ENCODE data around the gene PCK2.

The PCK2 gene

GRCh38 chr14:24078146-24078545 lies 16.0 kb upstream of the PCK2 start:
- no peak for DNase-seq (ENCODE audit: low read depth, low spot score)

GRCh38 chr14:24079491-24080141 lies 14.5 kb upstream of the PCK2 start:
- H3K4me3 ChIP-seq (ENCODE audit: low read length): no peak overlapping the region
- H3K9me3 ChIP-seq (ENCODE audit: control insufficient read depth, insufficient read depth, low read length): no peaks in the 10 kb centered on the region
- no CpG with 5 or more reads among the region's 9 CpGs for WGBS (ENCODE audit: insufficient coverage, insufficient read length)
- no peaks in the 10 kb centered on the region for H3K36me3 ChIP-seq (ENCODE audit: control insufficient read depth, insufficient read depth, low read length)
- DNase-seq (ENCODE audit: low read depth, low spot score): no peak
- no peaks in the 10 kb centered on the region for H3K27me3 ChIP-seq (ENCODE audit: control insufficient read depth, insufficient read depth, low read length)
- peaks cover 7% of the 10 kb centered on the region; the same call in 1 of the 2 replicates for H3K4me1 ChIP-seq (ENCODE audit: control insufficient read depth, insufficient read depth, low read length)
- H3K27ac ChIP-seq (ENCODE audit: low read length): no peak overlapping the region

More at GRCh38 chr14:24078146-24078545, 16.0 kb upstream of the PCK2 start:
- Histone ChIP-seq H3K9me3 (ENCODE audit: control insufficient read depth, insufficient read depth, low read length) (no peaks in the 10 kb centered on the region), H3K4me3 (ENCODE audit: low read length) (no peak overlapping the region), H3K27ac (ENCODE audit: low read length) (no peak overlapping the region), H3K4me1 (ENCODE audit: control insufficient read depth, insufficient read depth, low read length) (peaks cover 7% of the 10 kb centered on the region; the same call in 1 of the 2 replicates), H3K27me3 (ENCODE audit: control insufficient read depth, insufficient read depth, low read length) (no peaks in the 10 kb centered on the region), H3K36me3 (ENCODE audit: control insufficient read depth, insufficient read depth, low read length) (no peaks in the 10 kb centered on the region)
- no CpG with 5 or more reads among the region's 3 CpGs for WGBS (ENCODE audit: insufficient coverage, insufficient read length)

- H3K36me3 ChIP-seq (ENCODE audit: control insufficient read depth, insufficient read depth, low read length): no peaks in the 10 kb centered on the region
- no peak overlapping the region for H3K4me3 ChIP-seq (ENCODE audit: low read length)
- no peak for DNase-seq (ENCODE audit: low read depth, low spot score)
- no CpG with 5 or more reads among the region's 6 CpGs for WGBS (ENCODE audit: insufficient coverage, insufficient read length)
- H3K27me3 ChIP-seq (ENCODE audit: control insufficient read depth, insufficient read depth, low read length): no peaks in the 10 kb centered on the region
- peaks cover 7% of the 10 kb centered on the region; the same call in 1 of the 2 replicates for H3K4me1 ChIP-seq (ENCODE audit: control insufficient read depth, insufficient read depth, low read length)
- H3K27ac ChIP-seq (ENCODE audit: low read length): no peak overlapping the region
- H3K9me3 ChIP-seq (ENCODE audit: control insufficient read depth, insufficient read depth, low read length): no peaks in the 10 kb centered on the region
Observed at GRCh38 chr14:24080142-24080530, 14.0 kb upstream of the PCK2 start.

GRCh38 chr14:24080888-24081738 lies 13.0 kb upstream of the PCK2 start:
- no peaks in the 10 kb centered on the region for H3K27me3 ChIP-seq (ENCODE audit: control insufficient read depth, insufficient read depth, low read length)
- no CpG with 5 or more reads among the region's 74 CpGs for WGBS (ENCODE audit: insufficient coverage, insufficient read length)
- no peaks in the 10 kb centered on the region for H3K36me3 ChIP-seq (ENCODE audit: control insufficient read depth, insufficient read depth, low read length)
- no peak overlapping the region for H3K27ac ChIP-seq (ENCODE audit: low read length)
- H3K4me1 ChIP-seq (ENCODE audit: control insufficient read depth, insufficient read depth, low read length): peaks cover 7% of the 10 kb centered on the region; the same call in 1 of the 2 replicates
- peak overlapping the region; percentile 66; the same call in 1 of the 2 replicates for H3K4me3 ChIP-seq (ENCODE audit: low read length)
- DNase-seq (ENCODE audit: low read depth, low spot score): no peak
- no peaks in the 10 kb centered on the region for H3K9me3 ChIP-seq (ENCODE audit: control insufficient read depth, insufficient read depth, low read length)

- H3K4me3 ChIP-seq (ENCODE audit: low read length): peak overlapping the region; percentile 66; the same call in 1 of the 2 replicates
- no CpG with 5 or more reads among the region's 26 CpGs for WGBS (ENCODE audit: insufficient coverage, insufficient read length)
- no peak for DNase-seq (ENCODE audit: low read depth, low spot score)
- H3K9me3 ChIP-seq (ENCODE audit: control insufficient read depth, insufficient read depth, low read length): no peaks in the 10 kb centered on the region
- H3K27me3 ChIP-seq (ENCODE audit: control insufficient read depth, insufficient read depth, low read length): no peaks in the 10 kb centered on the region
- H3K27ac ChIP-seq (ENCODE audit: low read length): no peak overlapping the region
- no peaks in the 10 kb centered on the region for H3K36me3 ChIP-seq (ENCODE audit: control insufficient read depth, insufficient read depth, low read length)
- peaks cover 7% of the 10 kb centered on the region; the same call in 1 of the 2 replicates for H3K4me1 ChIP-seq (ENCODE audit: control insufficient read depth, insufficient read depth, low read length)
Observed at GRCh38 chr14:24081739-24082211, 12.3 kb upstream of the PCK2 start.

- no CpG with 5 or more reads among the region's 5 CpGs for WGBS (ENCODE audit: insufficient coverage, insufficient read length)
- no peaks in the 10 kb centered on the region for H3K27me3 ChIP-seq (ENCODE audit: control insufficient read depth, insufficient read depth, low read length)
- H3K9me3 ChIP-seq (ENCODE audit: control insufficient read depth, insufficient read depth, low read length): no peaks in the 10 kb centered on the region
- no peaks in the 10 kb centered on the region for H3K36me3 ChIP-seq (ENCODE audit: control insufficient read depth, insufficient read depth, low read length)
- DNase-seq (ENCODE audit: low read depth, low spot score): no peak
- H3K4me1 ChIP-seq (ENCODE audit: control insufficient read depth, insufficient read depth, low read length): peaks cover 7% of the 10 kb centered on the region; the same call in 1 of the 2 replicates
- no peak overlapping the region for H3K4me3 ChIP-seq (ENCODE audit: low read length)
- H3K27ac ChIP-seq (ENCODE audit: low read length): no peak overlapping the region
Observed at GRCh38 chr14:24082411-24083080, 11.6 kb upstream of the PCK2 start.

GRCh38 chr14:24083462-24083861 lies 10.6 kb upstream of the PCK2 start:
- Histone ChIP-seq H3K4me1 (ENCODE audit: control insufficient read depth, insufficient read depth, low read length) (peaks cover 8% of the 10 kb centered on the region; the same call in 1 of the 2 replicates), H3K4me3 (ENCODE audit: low read length) (no peak overlapping the region), H3K27me3 (ENCODE audit: control insufficient read depth, insufficient read depth, low read length) (no peaks in the 10 kb centered on the region), H3K36me3 (ENCODE audit: control insufficient read depth, insufficient read depth, low read length) (no peaks in the 10 kb centered on the region), H3K9me3 (ENCODE audit: control insufficient read depth, insufficient read depth, low read length) (no peaks in the 10 kb centered on the region), H3K27ac (ENCODE audit: low read length) (no peak overlapping the region)
- no CpG with 5 or more reads among the region's 3 CpGs for WGBS (ENCODE audit: insufficient coverage, insufficient read length)
- no peak for DNase-seq (ENCODE audit: low read depth, low spot score)

GRCh38 chr14:24084440-24084839 lies 9.7 kb upstream of the PCK2 start:
- no peak overlapping the region for H3K4me3 ChIP-seq (ENCODE audit: low read length)
- DNase-seq (ENCODE audit: low read depth, low spot score): no peak
- H3K36me3 ChIP-seq (ENCODE audit: control insufficient read depth, insufficient read depth, low read length): no peaks in the 10 kb centered on the region
- H3K9me3 ChIP-seq (ENCODE audit: control insufficient read depth, insufficient read depth, low read length): no peaks in the 10 kb centered on the region
- H3K27ac ChIP-seq (ENCODE audit: low read length): no peak overlapping the region
- WGBS (ENCODE audit: insufficient coverage, insufficient read length): no CpG with 5 or more reads among the region's 2 CpGs
- H3K4me1 ChIP-seq (ENCODE audit: control insufficient read depth, insufficient read depth, low read length): peaks cover 8% of the 10 kb centered on the region; the same call in 1 of the 2 replicates
- H3K27me3 ChIP-seq (ENCODE audit: control insufficient read depth, insufficient read depth, low read length): no peaks in the 10 kb centered on the region

- no peak overlapping the region for H3K27ac ChIP-seq (ENCODE audit: low read length)
- H3K4me1 ChIP-seq (ENCODE audit: control insufficient read depth, insufficient read depth, low read length): peaks cover 6% of the 10 kb centered on the region; the same call in 1 of the 2 replicates
- WGBS (ENCODE audit: insufficient coverage, insufficient read length): no CpG with 5 or more reads among the region's 3 CpGs
- DNase-seq (ENCODE audit: low read depth, low spot score): no peak
- H3K36me3 ChIP-seq (ENCODE audit: control insufficient read depth, insufficient read depth, low read length): no peaks in the 10 kb centered on the region
- no peaks in the 10 kb centered on the region for H3K9me3 ChIP-seq (ENCODE audit: control insufficient read depth, insufficient read depth, low read length)
- H3K27me3 ChIP-seq (ENCODE audit: control insufficient read depth, insufficient read depth, low read length): no peaks in the 10 kb centered on the region
- H3K4me3 ChIP-seq (ENCODE audit: low read length): no peak overlapping the region
Observed at GRCh38 chr14:24085215-24085614, 8.9 kb upstream of the PCK2 start.
